Measurements from ENCODE around the gene CAMKK1. TPM values are rescaled to one million over a fixed set of nuclear protein-coding genes. Genes with fewer than 3 reads are reported as not detected.

CAMKK1 gene
- total and polyA plus RNA-seq, 2 donors (not counting 1 experiment from before 2014, with no cell fraction given) = 4.5 to 35.9 TPM

DNA sequence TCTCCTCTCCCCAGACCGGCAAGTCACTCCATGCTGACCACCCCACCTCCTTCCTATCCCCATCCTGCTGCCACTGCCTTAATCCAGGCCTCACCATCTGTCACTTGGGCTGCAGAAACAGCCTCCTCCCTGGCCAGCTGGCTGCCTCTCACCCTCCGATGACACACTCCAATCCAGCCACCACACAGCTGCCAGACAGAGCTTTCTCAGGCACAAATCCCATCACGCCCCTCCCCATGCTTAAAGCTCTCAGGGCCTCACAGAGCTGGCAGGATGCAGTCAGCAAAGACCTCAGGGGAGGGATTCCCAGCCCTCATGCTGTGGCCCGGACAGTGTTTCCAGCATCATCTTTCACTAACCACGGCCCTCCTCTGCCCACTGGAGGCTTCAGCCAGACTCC, 13.7 kb downstream of the CAMKK1 start:
- no peak overlapping the region for H3K4me3 Mint-ChIP-seq
- no peaks in the 10 kb centered on the region for H3K4me1 Mint-ChIP-seq
- no peak overlapping the region for H3K4me3 ChIP-seq (ENCODE audit: control extremely low read depth in 1 of 5, extremely low read depth in 1 of 5, insufficient read depth in 1 of 5, low read depth in 2 of 5, low read length in 4 of 5)
- intact Hi-C loops (cut with micrococcal nuclease) = no loop called here
- CTCF ChIA-PET = interaction anchor here (1.3 to 1.5 kb wide), 2 partner anchors 34 to 36 kb away, joined by 3 to 6 read pairs; no protein-coding TSS in a partner anchor
- POLR2A ChIA-PET = interaction anchor here (0.5 kb wide), 1 partner anchor 25 kb away, joined by 4 read pairs; no protein-coding TSS in a partner anchor
- no peaks in the 10 kb centered on the region for H3K9me3 ChIP-seq (ENCODE audit: control extremely low read depth in 1 of 3, control insufficient read depth in 2 of 3, insufficient read depth in 1 of 3, low read length in 2 of 3)
- H3K79me2 ChIP-seq (ENCODE audit: control insufficient read depth, insufficient read depth, low read length) = no peaks in the 10 kb centered on the region
- H3K27me3 ChIP-seq (replicated peaks in 1 of 4; ENCODE audit: control extremely low read depth in 1 of 4, control insufficient read depth in 3 of 4, insufficient read depth in 4 of 4, low read length in 3 of 4) = no peaks in the 10 kb centered on the region
- no peak for TF ChIP-seq EZH2 (IDR thresholded peaks at IDR 0.05; ENCODE audit: borderline replicate concordance, insufficient read depth, low read depth, low read length, poor library complexity, severe bottlenecking)
- TF ChIP-seq CTCF (IDR thresholded peaks at IDR 0.05) = no peak
- H3K9ac ChIP-seq (ENCODE audit: low read length) = no peak overlapping the region
- no peak overlapping the region for H3K27ac ChIP-seq (ENCODE audit: low read length in 2 of 2)
- no peaks in the 10 kb centered on the region for H3K4me1 ChIP-seq (ENCODE audit: control insufficient read depth in 2 of 2, insufficient read depth in 2 of 2, low read length in 2 of 2)
- H3K27ac Mint-ChIP-seq = no peak overlapping the region
- H2AFZ ChIP-seq (ENCODE audit: insufficient read depth, low read depth, low read length, poor library complexity, severe bottlenecking) = no peak overlapping the region
- no peak for ATAC-seq (ENCODE audit: low read depth)
- H3K9me3 Mint-ChIP-seq (ENCODE audit: insufficient read depth) = no peaks in the 10 kb centered on the region
- H3K36me3 ChIP-seq (replicated peaks in 1 of 2; ENCODE audit: control extremely low read depth in 1 of 2, control insufficient read depth in 1 of 2, extremely low read depth in 1 of 2, insufficient read depth in 2 of 2, low read length in 1 of 2) = peaks cover 0 to 12% of the 10 kb centered on the region in 2 experiments
- H3K27me3 Mint-ChIP-seq = no peaks in the 10 kb centered on the region
- no peaks in the 10 kb centered on the region for H4K20me1 ChIP-seq (ENCODE audit: control insufficient read depth, insufficient read depth, low read length, poor library complexity, severe bottlenecking)
- H3K4me2 ChIP-seq (replicated peaks; ENCODE audit: low read depth, low read length, poor library complexity, severe bottlenecking) = no peak overlapping the region
- 83% methylated on average over 5 of the region's 5 CpGs for WGBS (ENCODE audit: insufficient coverage)
- DNase-seq = no peak

DNA sequence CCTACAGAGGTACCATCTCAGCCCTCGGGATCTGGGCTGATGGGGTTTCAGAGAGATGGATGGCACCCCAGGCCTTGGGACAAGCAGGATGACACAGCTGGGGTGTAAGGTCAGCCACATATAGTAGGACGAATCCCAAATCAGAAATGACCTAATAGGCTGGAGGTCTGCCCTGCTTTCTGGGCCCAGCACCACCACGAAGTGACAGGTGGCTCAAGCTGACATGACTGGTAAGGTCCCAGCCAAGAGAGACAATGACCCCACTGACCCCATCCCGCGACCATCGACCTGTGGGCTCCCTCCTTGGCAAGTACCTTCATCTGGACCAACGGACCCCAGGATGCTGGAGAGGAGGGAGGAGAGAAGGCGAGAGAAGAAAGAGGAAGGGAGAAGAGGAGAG, 15.6 kb downstream of the CAMKK1 start:
- H3K9me3 ChIP-seq (ENCODE audit: control extremely low read depth in 1 of 3, control insufficient read depth in 2 of 3, insufficient read depth in 1 of 3, low read length in 2 of 3) = no peaks in the 10 kb centered on the region
- peaks cover 0 to 9% of the 10 kb centered on the region in 2 experiments for H3K36me3 ChIP-seq (replicated peaks in 1 of 2; ENCODE audit: control extremely low read depth in 1 of 2, control insufficient read depth in 1 of 2, extremely low read depth in 1 of 2, insufficient read depth in 2 of 2, low read length in 1 of 2)
- H3K9ac ChIP-seq (ENCODE audit: low read length) = no peak overlapping the region
- Mint-ChIP-seq H3K9me3 (ENCODE audit: insufficient read depth) (no peaks in the 10 kb centered on the region), H3K27me3 (no peaks in the 10 kb centered on the region), H3K27ac (no peak overlapping the region), H3K4me1 (no peaks in the 10 kb centered on the region), H3K4me3 (no peak overlapping the region)
- ATAC-seq (ENCODE audit: low read depth) (no peak), DNase-seq (no peak)
- no peak overlapping the region for H3K27ac ChIP-seq (ENCODE audit: low read length in 2 of 2)
- CTCF ChIA-PET = interaction anchor here (1.9 kb wide), 1 partner anchor 13 kb away, joined by 7 read pairs; no protein-coding TSS in a partner anchor
- POLR2A ChIA-PET = no interaction called here
- TF ChIP-seq CTCF (IDR thresholded peaks at IDR 0.05) (no peak), EZH2 (IDR thresholded peaks at IDR 0.05; ENCODE audit: borderline replicate concordance, insufficient read depth, low read depth, low read length, poor library complexity, severe bottlenecking) (no peak)
- intact Hi-C loops (cut with micrococcal nuclease) = no loop called here
- H3K79me2 ChIP-seq (ENCODE audit: control insufficient read depth, insufficient read depth, low read length) = no peaks in the 10 kb centered on the region
- no peak overlapping the region for H3K4me2 ChIP-seq (replicated peaks; ENCODE audit: low read depth, low read length, poor library complexity, severe bottlenecking)
- no peaks in the 10 kb centered on the region for H3K27me3 ChIP-seq (replicated peaks in 1 of 4; ENCODE audit: control extremely low read depth in 1 of 4, control insufficient read depth in 3 of 4, insufficient read depth in 4 of 4, low read length in 3 of 4)
- H3K4me3 ChIP-seq (ENCODE audit: control extremely low read depth in 1 of 5, extremely low read depth in 1 of 5, insufficient read depth in 1 of 5, low read depth in 2 of 5, low read length in 4 of 5) = no peak overlapping the region
- WGBS (ENCODE audit: insufficient coverage) = 95% methylated on average over 4 of the region's 8 CpGs
- no peak overlapping the region for H2AFZ ChIP-seq (ENCODE audit: insufficient read depth, low read depth, low read length, poor library complexity, severe bottlenecking)
- no peaks in the 10 kb centered on the region for H4K20me1 ChIP-seq (ENCODE audit: control insufficient read depth, insufficient read depth, low read length, poor library complexity, severe bottlenecking)
- no peaks in the 10 kb centered on the region for H3K4me1 ChIP-seq (ENCODE audit: control insufficient read depth in 2 of 2, insufficient read depth in 2 of 2, low read length in 2 of 2)

Measured in B cell (primary cell).